Endothelial cell of umbilical vein (primary cell): ENCODE measurements around the gene TFF3. TPM values are rescaled to one million over a fixed set of nuclear protein-coding genes. Genes with fewer than 3 reads are reported as not detected.

Experiments
- BruUV-seq: library from RNA; stranded (reverse); fragments of 400-500 nt; replicated peaks from 2 replicates; lab custom pipeline; 2021; lab: Mats Ljungman, UMichigan
- CTCF ChIA-PET: fragments of 300-600, 350-600 bp; sonication (Branson Sonifier 250); formaldehyde crosslinking; loops from one replicate; lab custom pipeline; 2021; ENCODE audit warnings: antibody characterized with exemption, inconsistent platforms; lab: Charles Lee
- POLR2A ChIA-PET: fragments of 300-600, 350-600 bp; sonication (Branson Sonifier 250); formaldehyde crosslinking; loops from one replicate; lab custom pipeline; 2021; ENCODE audit warnings: antibody characterized with exemption, inconsistent platforms; lab: Charles Lee
- DNase-seq: peaks from one replicate; pipeline ENCODE4 v3.0.0-alpha.2; 2011; ENCODE audit warnings: low read depth, low spot score
- FAIRE-seq: peaks from 2 replicates; lab custom pipeline; 2011; peaks lifted over from hg19 to GRCh38; lab: Jason Lieb, UNC
- H2AFZ ChIP-seq: 2 replicates; pipeline ENCODE4 v1.6.0; 2012; ENCODE audit warnings: low read depth, low read length, control low read depth, inconsistent platforms
- H3K27ac ChIP-seq: 2 replicates; pipeline ENCODE4 v1.5.1; 2011; ENCODE audit warnings: low read depth, mild to moderate bottlenecking, control low read depth, low read length, moderate library complexity; ENCODE audit not compliant: insufficient read depth
- H3K27me3 ChIP-seq, 2 experiments: 2 replicates each; pipeline versions ENCODE4 v1.6.0 to v1.6.1; 2011; ENCODE audit warnings: low read length in 2 of 2, mixed read lengths in 1 of 2; ENCODE audit not compliant: control insufficient read depth in 2 of 2, insufficient read depth in 2 of 2
- H3K36me3 ChIP-seq, 2 experiments: 2 replicates in 1 of 2; 3 replicates in 1 of 2; pipeline ENCODE4 v1.5.1; 2011; ENCODE audit warnings: low read length in 2 of 2, mild to moderate bottlenecking in 1 of 2, moderate library complexity in 1 of 2; ENCODE audit not compliant: control insufficient read depth in 2 of 2, insufficient read depth in 2 of 2; ENCODE audit errors: extremely low read depth in 1 of 2
- H3K4me1 ChIP-seq: 3 replicates; pipeline ENCODE4 v1.5.1; 2011; ENCODE audit warnings: mild to moderate bottlenecking, low read length; ENCODE audit not compliant: control insufficient read depth, insufficient read depth; ENCODE audit errors: extremely low read depth
- H3K4me2 ChIP-seq: 2 replicates; pipeline ENCODE4 v1.6.1; 2011; ENCODE audit warnings: low read length, control low read depth, mixed read lengths; ENCODE audit not compliant: insufficient read depth
- H3K4me3 ChIP-seq, 3 experiments: fragments of 200-600 bp in 1 of 3; sonication (generic), shearing (Covaris generic) in 1 of 3; replicated peaks in 1 of 3; 2 replicates each; pipeline ENCODE4 v1.5.1; 2011 to 2016; ENCODE audit warnings: control low read depth in 3 of 3, low read length in 3 of 3, mild to moderate bottlenecking in 2 of 3, inconsistent platforms in 1 of 3, low read depth in 1 of 3, moderate library complexity in 1 of 3; ENCODE audit not compliant: insufficient read depth in 1 of 3
- H3K79me2 ChIP-seq: 2 replicates; pipeline ENCODE4 v1.6.0; 2012; ENCODE audit warnings: low read length, inconsistent platforms; ENCODE audit not compliant: control insufficient read depth, insufficient read depth
- H3K9ac ChIP-seq: replicated peaks from 2 replicates; pipeline ENCODE3; 2011; ENCODE audit warnings: low read length, control low read depth; ENCODE audit not compliant: insufficient read depth; ENCODE audit errors: extremely low read depth
- H3K9me1 ChIP-seq: replicated peaks from 3 replicates; pipeline ENCODE4 v1.6.0; 2011; ENCODE audit warnings: mild to moderate bottlenecking, low read length; ENCODE audit not compliant: control insufficient read depth, insufficient read depth; ENCODE audit errors: extremely low read depth
- H3K9me3 ChIP-seq: replicated peaks from 2 replicates; pipeline ENCODE4 v1.5.1; 2012; ENCODE audit warnings: low read length, inconsistent platforms; ENCODE audit not compliant: control insufficient read depth, insufficient read depth
- H4K20me1 ChIP-seq: replicated peaks from 2 replicates; pipeline ENCODE3; 2011; ENCODE audit warnings: mild to moderate bottlenecking, low read length; ENCODE audit not compliant: control insufficient read depth, insufficient read depth; ENCODE audit errors: extremely low read depth
- EZH2 ChIP-seq: IDR thresholded peaks from 2 replicates; pipeline ENCODE4 v1.6.1; 2012; ENCODE audit warnings: borderline replicate concordance, low read depth, mild to moderate bottlenecking, moderate library complexity, low read length, inconsistent platforms; ENCODE audit not compliant: severe bottlenecking
- FOS ChIP-seq: IDR thresholded peaks from 2 replicates; pipeline ENCODE4 v1.6.1; 2011; ENCODE audit warnings: mild to moderate bottlenecking, low read length, moderate library complexity, borderline replicate concordance; ENCODE audit not compliant: insufficient read depth
- GATA2 ChIP-seq: IDR thresholded peaks from 2 replicates; pipeline ENCODE4 v1.7.0; 2011; ENCODE audit warnings: low read depth, mild to moderate bottlenecking, moderate library complexity, mixed read lengths, low read length; ENCODE audit not compliant: insufficient read length, insufficient read depth
- JUN ChIP-seq: IDR thresholded peaks from 2 replicates; pipeline ENCODE4 v1.6.1; 2011; ENCODE audit warnings: borderline replicate concordance, low read depth; ENCODE audit not compliant: insufficient read length, insufficient read depth
- MAX ChIP-seq: IDR thresholded peaks from 2 replicates; pipeline ENCODE4 v1.6.1; 2011; ENCODE audit not compliant: insufficient read depth, insufficient read length
- MYC ChIP-seq: IDR thresholded peaks from one replicate; pipeline ENCODE4 v1.6.1; 2011; ENCODE audit warnings: mild to moderate bottlenecking, low read depth, low read length
- POLR2A ChIP-seq: IDR thresholded peaks from 2 replicates; pipeline ENCODE4 v1.6.1; 2012; ENCODE audit warnings: low read depth, mild to moderate bottlenecking, control low read depth, low read length
- POLR2AphosphoS5 ChIP-seq: IDR thresholded peaks from 2 replicates; pipeline ENCODE4 v1.6.1; 2012; ENCODE audit warnings: low read depth, mild to moderate bottlenecking, control low read depth, low read length, moderate library complexity; ENCODE audit not compliant: insufficient read depth
- dilution Hi-C: fragments of 300-500 bp; cut with MboI; formaldehyde crosslinking; loops from one replicate; pipeline ENCODE4 v1.15.0; 2019; ENCODE audit warnings: low sequenced_read_pairs; ENCODE audit not compliant: extremely low pct_ligation_motif_present
- intact Hi-C: fragments of 100-400 bp; cut with micrococcal nuclease; formaldehyde crosslinking; loops from one replicate; pipeline ENCODE4 v1.10.0; 2022
- polyA plus RNA-seq, 4 experiments: library from polyadenylated mRNA; depleted of rRNA in 3 of 4; stranded (reverse) in 3 of 4; unstranded in 1 of 4; fragments of >200 nt; gene quantifications; 2 replicates each; pipeline versions ENCODE4 v1.2.1 to v1.2.3, GENCODE V29; 2011 to 2012; ENCODE audit warnings: missing spikeins in 1 of 4
- total RNA-seq: library from RNA; stranded (reverse); gene quantifications from 2 replicates; pipeline ENCODE4 v1.2.3, GENCODE V29; 2021
- TF ChIP-seq, protein P1 (sequence below), 2 donors: IDR thresholded peaks; 1 replicate in 1 of 2; 2 replicates in 1 of 2; pipeline ENCODE4 v1.5.1; 2011; ENCODE audit warnings: low read length in 2 of 2, mild to moderate bottlenecking in 2 of 2, moderate library complexity in 2 of 2, control low read depth in 1 of 2, inconsistent platforms in 1 of 2, low read depth in 1 of 2; ENCODE audit not compliant: insufficient read depth in 1 of 2; ENCODE audit errors: extremely low read depth in 1 of 2

Gene TFF3
- total and polyA plus RNA-seq, 2 donors (not counting 3 experiments of a cell fraction or from before 2014, with no cell fraction given), result 0.93 to 1.8 TPM

DNA sequence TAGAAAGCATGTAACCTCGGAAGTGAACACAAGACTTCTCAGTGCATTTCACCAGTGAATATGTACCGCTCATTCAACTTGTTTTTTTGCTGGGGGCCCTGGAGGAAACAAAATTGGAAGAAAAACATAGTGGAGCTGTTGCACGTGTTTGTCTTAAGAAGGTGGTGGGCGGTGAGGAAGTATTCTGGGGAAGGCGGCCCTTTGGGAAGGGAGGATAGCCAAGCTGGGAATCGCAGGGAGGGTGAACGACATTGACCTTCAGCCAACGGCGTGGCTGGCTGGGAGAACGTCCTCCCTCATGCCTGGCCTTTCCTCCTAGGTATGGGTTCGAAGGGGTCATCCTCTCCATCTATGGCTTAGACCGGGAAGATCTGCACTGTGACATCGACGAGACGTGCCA is 19.4 kb downstream of the TFF3 start:
- POLR2A ChIA-PET, result no interaction called here
- Histone ChIP-seq H3K79me2 (no peaks in the 10 kb centered on the region), H3K4me1 (no peaks in the 10 kb centered on the region), H3K27ac (no peak overlapping the region), H3K4me2 (no peak overlapping the region), H3K9ac (no peak overlapping the region), H3K9me3 (no peaks in the 10 kb centered on the region), H3K9me1 (no peaks in the 10 kb centered on the region), H3K36me3 (no peaks in the 10 kb centered on the region), H2AFZ (no peak overlapping the region), H3K27me3 (no peaks in the 10 kb centered on the region), H3K4me3 (no peak overlapping the region), H4K20me1 (no peaks in the 10 kb centered on the region)
- CTCF ChIA-PET, result interaction anchor here (1.0 to 3.0 kb wide), 5 partner anchors 14 to 150 kb away, joined by 3 to 22 read pairs (median 4); no protein-coding TSS in a partner anchor
- intact Hi-C loops (no loop called here), dilution Hi-C loops (no loop called here)
- BruUV-seq, result no TSS peak
- DNase-seq (no peak), FAIRE-seq (no peak)
- TF ChIP-seq EZH2 (no peak), POLR2AphosphoS5 (no peak), POLR2A (no peak), JUN (no peak), GATA2 (no peak), MAX (no peak), MYC (no peak), FOS (no peak)
- TF ChIP-seq, protein P1, sequence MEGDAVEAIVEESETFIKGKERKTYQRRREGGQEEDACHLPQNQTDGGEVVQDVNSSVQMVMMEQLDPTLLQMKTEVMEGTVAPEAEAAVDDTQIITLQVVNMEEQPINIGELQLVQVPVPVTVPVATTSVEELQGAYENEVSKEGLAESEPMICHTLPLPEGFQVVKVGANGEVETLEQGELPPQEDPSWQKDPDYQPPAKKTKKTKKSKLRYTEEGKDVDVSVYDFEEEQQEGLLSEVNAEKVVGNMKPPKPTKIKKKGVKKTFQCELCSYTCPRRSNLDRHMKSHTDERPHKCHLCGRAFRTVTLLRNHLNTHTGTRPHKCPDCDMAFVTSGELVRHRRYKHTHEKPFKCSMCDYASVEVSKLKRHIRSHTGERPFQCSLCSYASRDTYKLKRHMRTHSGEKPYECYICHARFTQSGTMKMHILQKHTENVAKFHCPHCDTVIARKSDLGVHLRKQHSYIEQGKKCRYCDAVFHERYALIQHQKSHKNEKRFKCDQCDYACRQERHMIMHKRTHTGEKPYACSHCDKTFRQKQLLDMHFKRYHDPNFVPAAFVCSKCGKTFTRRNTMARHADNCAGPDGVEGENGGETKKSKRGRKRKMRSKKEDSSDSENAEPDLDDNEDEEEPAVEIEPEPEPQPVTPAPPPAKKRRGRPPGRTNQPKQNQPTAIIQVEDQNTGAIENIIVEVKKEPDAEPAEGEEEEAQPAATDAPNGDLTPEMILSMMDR (IDR thresholded peaks at IDR 0.05; ENCODE audit: extremely low read depth in 1 of 2, insufficient read depth in 1 of 2, low read depth in 1 of 2, low read length in 2 of 2), result no peak
